KMS-11 (cell line): ENCODE data around the gene GOSR2.
"Not testable (repeated sequence)": the region's sequence is repeated elsewhere in the genome, so short reads cannot be mapped to it uniquely, and the experiment has no call there.

Experiments
- H2AFZ ChIP-seq: fragments of 200-600 bp; sonication (generic); 2 replicates; pipeline ENCODE4 v1.6.1; 2016; ENCODE audit warnings: antibody characterized with exemption, mixed run types, low read depth
- H3K27ac ChIP-seq: fragments of 200-600 bp; sonication (generic); 2 replicates; pipeline ENCODE4 v1.6.1; 2016; ENCODE audit warnings: mild to moderate bottlenecking, mixed run types
- H3K27me3 ChIP-seq: fragments of 200-600 bp; sonication (generic); 2 replicates; pipeline ENCODE4 v1.6.1; 2017; ENCODE audit warnings: mild to moderate bottlenecking, low read depth, mixed run types, moderate library complexity; ENCODE audit not compliant: insufficient read depth
- H3K36me3 ChIP-seq: fragments of 200-600 bp; sonication (generic); 2 replicates; pipeline ENCODE4 v1.6.1; 2017; ENCODE audit warnings: mild to moderate bottlenecking, mixed run types; ENCODE audit not compliant: insufficient read depth
- H3K4me1 ChIP-seq: fragments of 200-600 bp; sonication (generic); 2 replicates; pipeline ENCODE4 v1.6.1; 2016; ENCODE audit warnings: mild to moderate bottlenecking, low read depth, mixed run types; ENCODE audit not compliant: poor library complexity, severe bottlenecking
- H3K4me2 ChIP-seq: fragments of 200-600 bp; sonication (generic); 2 replicates; pipeline ENCODE4 v1.7.0; 2016; ENCODE audit warnings: mild to moderate bottlenecking, mixed run types
- H3K4me3 ChIP-seq: fragments of 200-600 bp; sonication (generic); IDR thresholded peaks from 2 replicates; pipeline ENCODE4 v1.6.1; 2017; ENCODE audit warnings: low read depth, low read length, mixed read lengths; ENCODE audit not compliant: insufficient read depth
- H3K79me2 ChIP-seq: fragments of 200-600 bp; sonication (generic); 2 replicates; pipeline ENCODE4 v1.6.1; 2016; ENCODE audit warnings: low read depth, mixed run types; ENCODE audit not compliant: insufficient read depth
- H3K9ac ChIP-seq: fragments of 200-600 bp; sonication (generic); 2 replicates; pipeline ENCODE4 v1.6.1; 2016; ENCODE audit warnings: mild to moderate bottlenecking, mixed run types
- H4K20me1 ChIP-seq: fragments of 200-600 bp; sonication (generic); 2 replicates; pipeline ENCODE4 v1.6.1; 2016; ENCODE audit warnings: mild to moderate bottlenecking, mixed run types; ENCODE audit not compliant: insufficient read depth
- TF ChIP-seq, protein P1 (sequence below): fragments of 200-600 bp; sonication (generic); conservative IDR thresholded peaks from 2 replicates; pipeline ENCODE4 v1.6.1; 2017; ENCODE audit warnings: low read depth, mild to moderate bottlenecking, antibody characterized with exemption, low read length, moderate library complexity, mixed read lengths

The GOSR2 gene

DNA sequence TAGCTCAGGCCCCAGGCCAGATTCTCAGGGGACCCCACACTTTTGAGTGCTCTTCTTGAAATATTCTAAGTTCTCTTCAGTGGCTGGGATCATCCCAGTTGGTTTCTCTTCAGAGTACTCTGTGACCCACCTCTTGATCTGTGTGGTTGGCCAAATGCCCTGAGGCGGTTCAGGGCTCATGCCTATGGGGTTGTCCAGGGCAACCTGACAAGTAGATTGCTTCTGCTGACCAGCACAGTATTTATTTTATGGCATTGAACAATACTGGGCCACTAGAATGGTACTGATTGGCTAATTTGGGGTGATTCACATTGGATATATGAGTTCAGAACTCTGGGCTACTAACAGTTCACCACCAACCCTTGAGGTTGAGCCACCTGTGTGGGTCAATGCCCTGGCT, 7.4 kb upstream of the GOSR2 start:
- Histone ChIP-seq H4K20me1 (no peaks in the 10 kb centered on the region), H3K79me2 (no peaks in the 10 kb centered on the region), H3K27ac (no peak overlapping the region), H3K36me3 (no peaks in the 10 kb centered on the region), H3K27me3 (no peaks in the 10 kb centered on the region), H3K4me2 (no peak overlapping the region), H3K4me1 (peaks cover 5% of the 10 kb centered on the region), H2AFZ (no peak overlapping the region), H3K9ac (no peak overlapping the region), H3K4me3 (no peak overlapping the region)
- TF ChIP-seq, protein P1, sequence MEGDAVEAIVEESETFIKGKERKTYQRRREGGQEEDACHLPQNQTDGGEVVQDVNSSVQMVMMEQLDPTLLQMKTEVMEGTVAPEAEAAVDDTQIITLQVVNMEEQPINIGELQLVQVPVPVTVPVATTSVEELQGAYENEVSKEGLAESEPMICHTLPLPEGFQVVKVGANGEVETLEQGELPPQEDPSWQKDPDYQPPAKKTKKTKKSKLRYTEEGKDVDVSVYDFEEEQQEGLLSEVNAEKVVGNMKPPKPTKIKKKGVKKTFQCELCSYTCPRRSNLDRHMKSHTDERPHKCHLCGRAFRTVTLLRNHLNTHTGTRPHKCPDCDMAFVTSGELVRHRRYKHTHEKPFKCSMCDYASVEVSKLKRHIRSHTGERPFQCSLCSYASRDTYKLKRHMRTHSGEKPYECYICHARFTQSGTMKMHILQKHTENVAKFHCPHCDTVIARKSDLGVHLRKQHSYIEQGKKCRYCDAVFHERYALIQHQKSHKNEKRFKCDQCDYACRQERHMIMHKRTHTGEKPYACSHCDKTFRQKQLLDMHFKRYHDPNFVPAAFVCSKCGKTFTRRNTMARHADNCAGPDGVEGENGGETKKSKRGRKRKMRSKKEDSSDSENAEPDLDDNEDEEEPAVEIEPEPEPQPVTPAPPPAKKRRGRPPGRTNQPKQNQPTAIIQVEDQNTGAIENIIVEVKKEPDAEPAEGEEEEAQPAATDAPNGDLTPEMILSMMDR, result no peak

DNA sequence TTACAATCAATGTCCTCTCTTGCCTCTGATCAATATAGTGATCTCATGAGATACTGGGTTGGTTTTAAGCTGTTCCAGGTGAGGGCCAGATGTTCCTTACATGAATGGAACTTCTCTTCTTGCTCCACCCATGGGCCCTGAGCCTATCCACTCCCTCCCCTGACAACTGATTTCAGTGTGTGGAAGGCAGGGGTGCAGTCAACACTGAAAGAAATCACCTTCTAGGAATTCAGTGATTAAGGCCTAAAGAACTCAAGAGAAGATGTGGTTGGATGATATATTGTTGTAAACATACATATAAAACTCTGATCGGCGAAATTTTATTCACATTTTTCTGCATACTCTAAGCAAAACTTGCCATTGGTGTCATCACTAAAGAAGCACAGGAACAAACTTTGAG, 6.7 kb upstream of the GOSR2 start:
- H3K4me2 ChIP-seq, result no peak overlapping the region
- TF ChIP-seq, protein P1, result no peak
- H2AFZ ChIP-seq, result no peak overlapping the region
- no peaks in the 10 kb centered on the region for H3K36me3 ChIP-seq
- H3K27ac ChIP-seq, result no peak overlapping the region
- peaks cover 5% of the 10 kb centered on the region for H3K4me1 ChIP-seq
- H3K79me2 ChIP-seq, result no peaks in the 10 kb centered on the region
- no peaks in the 10 kb centered on the region for H3K27me3 ChIP-seq
- no peaks in the 10 kb centered on the region for H4K20me1 ChIP-seq
- H3K9ac ChIP-seq, result no peak overlapping the region
- H3K4me3 ChIP-seq, result no peak overlapping the region

DNA sequence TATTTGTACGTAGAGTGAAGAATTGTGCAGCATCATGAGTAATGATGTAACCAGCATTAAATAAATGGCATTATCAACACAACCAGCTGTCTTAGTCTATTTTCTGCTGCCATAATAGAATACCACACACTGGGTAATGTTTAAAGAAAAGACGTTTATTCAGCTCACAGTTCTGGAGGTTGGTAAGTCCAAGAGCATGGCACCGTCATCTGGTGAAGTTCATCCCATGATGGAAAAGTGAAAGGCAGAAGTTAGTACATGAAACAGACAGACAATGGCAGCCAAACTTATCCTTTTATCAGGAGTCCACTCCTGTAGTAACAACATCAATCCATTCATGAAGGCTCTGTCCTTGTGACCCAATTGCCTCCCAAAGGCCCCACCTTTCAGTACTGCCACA, 6.3 kb upstream of the GOSR2 start:
- H3K79me2 ChIP-seq, result no peaks in the 10 kb centered on the region
- H3K27me3 ChIP-seq, result no peaks in the 10 kb centered on the region
- H3K4me2 ChIP-seq, result no peak overlapping the region
- H3K4me1 ChIP-seq, result peaks cover 5% of the 10 kb centered on the region
- H3K9ac ChIP-seq, result no peak overlapping the region
- no peaks in the 10 kb centered on the region for H4K20me1 ChIP-seq
- H3K36me3 ChIP-seq, result no peaks in the 10 kb centered on the region
- no peak overlapping the region for H2AFZ ChIP-seq
- H3K4me3 ChIP-seq, result no peak overlapping the region
- no peak overlapping the region for H3K27ac ChIP-seq
- TF ChIP-seq, protein P1, result no peak

DNA sequence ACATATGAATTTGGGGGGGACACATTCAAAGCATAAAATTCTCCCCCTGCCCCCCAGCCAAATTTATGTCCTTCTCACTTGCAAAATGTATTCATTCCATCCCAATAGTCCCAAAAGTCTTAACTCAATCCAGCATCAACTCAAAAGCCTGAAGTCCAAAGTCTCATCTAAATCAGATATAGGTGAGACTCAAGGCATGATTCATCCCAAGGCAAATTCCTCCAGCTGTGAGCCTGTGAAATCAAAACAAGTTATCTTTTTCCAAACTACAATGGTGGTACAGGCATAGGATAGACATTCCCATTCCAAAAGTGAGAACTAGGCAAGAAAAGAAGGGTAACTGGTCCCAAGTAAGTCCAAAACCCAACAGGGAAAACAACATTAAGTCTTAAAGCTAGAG, 5.9 kb upstream of the GOSR2 start:
- Histone ChIP-seq H3K9ac (no peak overlapping the region), H3K79me2 (no peaks in the 10 kb centered on the region), H3K4me3 (no peak overlapping the region), H3K4me1 (peaks cover 5% of the 10 kb centered on the region), H4K20me1 (no peaks in the 10 kb centered on the region), H3K27ac (no peak overlapping the region), H3K4me2 (no peak overlapping the region), H2AFZ (no peak overlapping the region), H3K27me3 (no peaks in the 10 kb centered on the region), H3K36me3 (no peaks in the 10 kb centered on the region)
- TF ChIP-seq, protein P1, result no peak

DNA sequence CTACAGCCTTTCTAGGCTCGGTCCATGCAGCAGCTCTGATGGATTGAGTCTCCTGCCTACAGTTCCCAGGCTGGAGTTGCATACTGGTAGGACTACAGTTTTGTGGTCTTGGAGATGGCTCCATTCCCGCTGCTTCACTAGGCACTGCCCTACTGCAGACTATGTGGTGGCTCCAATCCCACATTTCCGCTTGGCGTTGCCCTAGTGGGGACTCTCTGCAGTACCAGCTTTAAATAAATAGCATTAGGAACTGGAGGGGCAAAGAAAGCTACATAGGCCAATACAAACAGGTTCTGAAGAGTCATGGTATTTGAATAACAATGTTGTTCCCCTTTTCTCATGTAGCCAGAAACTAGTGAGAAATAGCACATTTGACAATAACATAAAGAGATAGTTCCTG, 5.4 kb upstream of the GOSR2 start:
- H3K27me3 ChIP-seq, result no peaks in the 10 kb centered on the region
- H2AFZ ChIP-seq, result no peak overlapping the region
- H3K9ac ChIP-seq, result no peak overlapping the region
- H3K4me3 ChIP-seq, result no peak overlapping the region
- no peaks in the 10 kb centered on the region for H4K20me1 ChIP-seq
- TF ChIP-seq, protein P1, result no peak
- no peak overlapping the region for H3K4me2 ChIP-seq
- no peaks in the 10 kb centered on the region for H3K79me2 ChIP-seq
- no peaks in the 10 kb centered on the region for H3K36me3 ChIP-seq
- H3K4me1 ChIP-seq, result peaks cover 5% of the 10 kb centered on the region
- no peak overlapping the region for H3K27ac ChIP-seq

DNA sequence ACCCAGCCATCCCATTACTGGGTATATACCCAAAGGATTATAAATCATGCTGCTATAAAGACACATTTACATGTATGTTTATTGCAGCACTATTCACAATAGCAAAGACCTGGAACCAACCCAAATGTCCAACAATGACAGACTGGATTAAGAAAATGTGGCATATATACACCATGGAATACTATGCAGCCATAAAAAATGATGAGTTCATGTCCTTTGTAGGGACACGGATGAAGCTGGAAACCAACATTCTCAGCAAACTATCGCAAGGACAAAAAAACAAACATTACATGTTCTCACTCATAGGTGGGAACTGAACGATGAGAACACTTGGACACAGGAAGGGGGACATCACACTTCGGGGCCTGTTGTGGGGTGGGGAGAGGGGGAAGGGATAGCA, 998 bp upstream of the GOSR2 start:
- H3K36me3 ChIP-seq, H3K4me3 ChIP-seq, H3K27ac ChIP-seq, H3K4me2 ChIP-seq, H3K9ac ChIP-seq, H3K27me3 ChIP-seq, H2AFZ ChIP-seq, H4K20me1 ChIP-seq: not testable (repeated sequence)
- H3K79me2 ChIP-seq, result peaks cover 40% of the 10 kb centered on the region
- H3K4me1 ChIP-seq, result peaks cover 35% of the 10 kb centered on the region
